Subcutaneous adipose tissue (tissue), 4 donors: ENCODE results near the gene AGPAT3. TPM values are rescaled to one million over a fixed set of nuclear protein-coding genes. Genes with fewer than 3 reads are reported as not detected.

ENCODE experiments used
- total RNA-seq, 4 donors: library from RNA; depleted of rRNA; stranded (reverse); fragments of >200 nt; gene quantifications; one replicate each; pipeline ENCODE4 v1.1.0, GENCODE V29; 2016
- TF ChIP-seq, protein P1 (sequence below): fragments of 450-650 bp; IDR thresholded peaks from one replicate; pipeline ENCODE4 v1.5.1; 2016; ENCODE audit warnings: low read depth, mild to moderate bottlenecking, control low read depth, antibody characterized with exemption, moderate library complexity

Gene AGPAT3
- total RNA-seq, 4 donors from 2014 or later, result 29.7 to 66.5 (median 33.8) TPM

DNA sequence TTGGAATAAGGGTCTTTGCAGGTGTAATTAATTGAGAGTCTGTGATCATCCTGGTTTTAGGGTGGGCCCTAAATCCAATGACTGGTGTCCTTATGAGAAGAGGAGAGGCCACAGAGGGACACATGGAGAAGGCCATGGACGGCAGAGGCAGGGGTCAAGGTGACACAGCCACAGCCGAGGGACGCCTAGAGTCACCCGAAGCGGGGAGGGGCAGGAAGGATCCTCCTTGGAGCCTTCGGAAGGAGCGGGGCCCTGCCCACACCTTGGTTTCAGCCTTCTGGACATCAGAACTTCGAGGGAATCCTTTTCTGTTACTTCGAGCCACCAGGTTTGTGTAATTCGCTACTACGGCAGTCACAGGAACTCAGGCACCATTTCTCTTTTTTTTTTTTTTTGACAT is 44.6 kb upstream of the AGPAT3 start:
- TF ChIP-seq, protein P1, sequence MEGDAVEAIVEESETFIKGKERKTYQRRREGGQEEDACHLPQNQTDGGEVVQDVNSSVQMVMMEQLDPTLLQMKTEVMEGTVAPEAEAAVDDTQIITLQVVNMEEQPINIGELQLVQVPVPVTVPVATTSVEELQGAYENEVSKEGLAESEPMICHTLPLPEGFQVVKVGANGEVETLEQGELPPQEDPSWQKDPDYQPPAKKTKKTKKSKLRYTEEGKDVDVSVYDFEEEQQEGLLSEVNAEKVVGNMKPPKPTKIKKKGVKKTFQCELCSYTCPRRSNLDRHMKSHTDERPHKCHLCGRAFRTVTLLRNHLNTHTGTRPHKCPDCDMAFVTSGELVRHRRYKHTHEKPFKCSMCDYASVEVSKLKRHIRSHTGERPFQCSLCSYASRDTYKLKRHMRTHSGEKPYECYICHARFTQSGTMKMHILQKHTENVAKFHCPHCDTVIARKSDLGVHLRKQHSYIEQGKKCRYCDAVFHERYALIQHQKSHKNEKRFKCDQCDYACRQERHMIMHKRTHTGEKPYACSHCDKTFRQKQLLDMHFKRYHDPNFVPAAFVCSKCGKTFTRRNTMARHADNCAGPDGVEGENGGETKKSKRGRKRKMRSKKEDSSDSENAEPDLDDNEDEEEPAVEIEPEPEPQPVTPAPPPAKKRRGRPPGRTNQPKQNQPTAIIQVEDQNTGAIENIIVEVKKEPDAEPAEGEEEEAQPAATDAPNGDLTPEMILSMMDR, result no peak

DNA sequence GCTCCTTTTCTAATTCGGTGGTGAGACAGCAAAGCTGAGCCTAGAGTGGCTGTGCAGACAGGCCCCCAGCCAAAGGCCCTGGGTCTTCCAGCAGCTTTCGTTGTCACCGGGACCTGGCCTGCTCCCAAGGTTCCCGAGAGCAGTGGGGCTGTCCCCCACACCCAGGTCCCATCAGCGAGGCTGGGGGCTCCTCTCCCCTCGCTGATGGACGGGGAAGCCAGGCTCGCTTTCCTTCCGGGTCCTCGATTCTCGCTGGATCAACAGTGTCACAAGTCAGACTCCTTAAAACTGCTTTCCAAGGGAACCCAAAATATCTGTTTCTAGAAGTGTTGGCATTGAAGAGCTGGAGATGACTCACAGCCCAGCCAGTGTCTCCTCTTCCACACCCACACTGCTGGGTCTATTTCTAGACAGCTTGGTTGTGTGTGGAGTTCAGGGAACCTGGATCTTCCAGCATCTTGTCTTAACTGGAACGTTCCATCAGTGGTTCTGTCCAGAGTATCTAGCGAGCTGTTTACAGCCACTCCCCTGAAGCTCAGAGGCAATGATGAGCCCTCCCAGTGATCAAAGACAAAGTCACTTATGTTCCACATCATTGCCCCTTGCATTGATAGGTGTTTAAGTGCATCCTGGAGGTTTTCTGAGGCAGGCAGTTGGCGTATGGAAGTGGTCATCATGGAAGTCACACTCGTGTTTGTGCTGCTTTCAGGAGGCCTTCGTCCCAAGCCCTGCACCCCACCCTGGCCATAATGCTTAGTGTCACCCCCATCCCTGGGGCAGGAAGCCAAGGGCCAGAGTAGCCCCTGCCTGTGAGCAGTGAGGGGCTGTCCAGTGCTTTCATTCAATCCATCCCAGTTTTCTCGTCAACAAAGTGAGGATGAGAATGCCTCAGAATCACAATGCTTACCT is 40.4 kb upstream of the AGPAT3 start:
- TF ChIP-seq, protein P1, result no peak

DNA sequence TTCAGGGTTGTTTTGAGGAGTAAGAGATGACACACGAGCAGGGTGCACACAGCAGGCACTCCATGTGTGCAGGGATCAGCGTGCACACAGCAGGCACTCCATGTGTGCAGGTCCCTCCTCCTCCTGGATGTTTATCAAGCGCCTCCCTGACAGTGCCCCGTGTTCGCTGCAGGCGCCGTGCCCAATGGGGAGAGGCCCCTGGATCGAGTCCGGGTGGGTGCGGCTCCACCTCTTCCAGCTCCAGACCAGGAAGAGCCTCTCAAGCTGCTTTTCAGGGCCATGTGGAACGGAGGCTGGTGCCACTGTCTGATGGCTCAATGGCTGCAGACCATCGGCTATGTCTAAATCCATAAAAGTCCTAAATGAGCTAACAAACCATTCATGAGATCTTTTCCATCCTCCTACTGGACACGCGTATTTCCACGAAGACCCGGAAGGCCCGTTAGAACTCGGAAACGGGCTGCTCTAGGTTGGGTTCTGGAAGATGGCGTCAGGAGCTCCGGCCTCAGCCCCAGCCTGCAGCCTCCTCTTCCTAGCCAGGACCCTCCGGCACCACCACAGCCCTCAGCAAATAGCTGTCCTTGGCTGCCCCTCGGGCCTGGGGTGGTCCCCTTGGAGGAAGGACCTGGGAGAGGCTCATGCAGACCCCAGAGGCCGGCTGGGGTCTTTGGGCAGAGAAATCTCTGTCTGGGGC is 39.6 kb upstream of the AGPAT3 start:
- TF ChIP-seq, protein P1, result no peak

DNA sequence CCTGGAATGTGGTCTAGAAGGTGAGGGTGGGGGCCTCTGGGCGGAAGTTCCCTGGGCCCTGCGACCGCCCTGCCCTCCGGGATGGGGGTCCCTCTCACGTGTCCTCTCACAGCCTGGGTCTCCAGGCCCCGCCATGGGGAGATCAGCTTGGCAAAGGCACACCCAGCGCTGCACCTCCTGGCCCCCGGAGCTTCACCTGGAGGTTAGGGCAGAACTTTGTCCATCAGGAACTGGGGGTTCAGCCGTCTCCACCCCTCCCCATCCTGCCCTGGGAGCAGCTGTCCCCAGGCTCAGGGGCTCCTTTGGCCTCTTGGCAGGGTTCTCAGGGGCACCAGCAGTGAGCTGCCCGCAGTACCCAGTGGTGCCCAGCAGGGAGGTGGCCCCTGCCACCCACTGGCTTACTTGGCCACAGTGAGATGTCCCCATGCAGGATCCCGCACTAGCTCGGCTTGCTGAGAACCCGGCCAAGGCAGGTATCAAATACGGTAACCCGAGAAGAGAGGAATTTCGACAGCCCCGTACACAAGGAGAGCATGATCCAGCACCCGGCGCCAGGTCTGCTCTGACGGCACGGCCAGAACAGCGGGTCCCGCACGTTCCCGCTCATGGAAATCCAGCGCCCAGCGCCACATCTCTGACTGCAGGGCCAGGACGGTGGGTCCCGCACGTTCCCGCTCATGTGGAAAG is 38.9 kb upstream of the AGPAT3 start:
- TF ChIP-seq, protein P1, result no peak

DNA sequence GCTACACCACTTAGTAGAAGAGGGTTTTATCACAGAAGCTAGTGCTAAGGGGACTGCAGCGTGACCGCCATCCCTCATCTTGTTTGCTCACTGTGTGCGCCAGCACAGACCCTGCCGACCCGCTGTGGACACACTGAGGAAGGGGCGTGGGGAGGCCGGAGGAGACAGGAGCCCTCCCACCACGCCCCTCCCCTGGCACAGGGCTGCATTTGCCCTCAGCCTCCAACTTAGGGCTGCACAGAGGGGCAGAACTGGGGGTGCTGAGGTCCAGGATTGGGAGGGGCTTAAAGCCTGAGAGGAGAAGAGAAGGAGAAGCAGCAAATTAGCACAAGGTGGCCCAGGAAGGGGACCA is 38.4 kb upstream of the AGPAT3 start:
- TF ChIP-seq, protein P1, result no peak

DNA sequence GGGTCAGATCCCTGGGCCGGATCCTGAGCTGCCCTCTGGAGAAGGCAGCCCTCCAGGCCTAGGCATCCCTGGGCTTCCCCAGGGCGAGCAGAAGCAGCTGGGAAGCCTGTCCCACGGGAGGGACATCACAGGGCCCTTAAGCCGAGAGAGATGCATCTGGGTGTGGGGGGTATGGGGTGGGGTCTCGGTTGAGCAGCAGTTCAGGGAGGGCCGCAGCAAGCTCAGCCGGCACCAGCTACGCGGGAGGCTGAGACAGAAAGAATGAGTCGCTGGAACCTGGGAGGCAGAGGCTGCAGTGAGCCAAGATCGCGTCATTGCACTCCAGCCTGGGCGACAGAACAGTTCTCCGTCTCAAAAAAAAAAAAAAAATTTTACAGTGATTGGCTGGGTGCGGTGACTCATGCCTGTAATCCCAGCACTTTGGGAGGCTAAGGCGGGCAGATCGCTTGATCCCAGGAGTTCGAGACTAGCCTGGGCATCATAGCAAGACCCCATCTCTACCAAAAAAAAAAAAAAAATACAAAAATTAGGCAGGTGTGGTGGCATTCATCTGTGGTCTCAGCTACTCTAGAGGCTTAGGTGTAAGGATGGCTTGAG is 37.9 kb upstream of the AGPAT3 start:
- TF ChIP-seq, protein P1, result no peak
